SJCRH30 (cell line): ENCODE data around the gene NPPC. TPM values are rescaled to one million over a fixed set of nuclear protein-coding genes. Genes with fewer than 3 reads are reported as not detected.
A peak's percentile ranks its signal among the peaks of the same experiment; 100 is the strongest.

Experiments
- DNase-seq, 2 experiments: peaks; one replicate each; pipeline ENCODE4 v3.0.0-alpha.2; 2015 to 2020
- H3K27ac ChIP-seq: fragments of 250-450 bp; sonication (Bioruptor Pico); 2 replicates; pipeline ENCODE4 v1.5.1; 2020; ENCODE audit warnings: mild to moderate bottlenecking, moderate library complexity
- H3K27me3 ChIP-seq: fragments of 250-450 bp; sonication (Bioruptor Pico); 2 replicates; pipeline ENCODE4 v1.5.1; 2020; ENCODE audit warnings: mild to moderate bottlenecking, moderate library complexity
- H3K36me3 ChIP-seq: fragments of 250-450 bp; sonication (Bioruptor Pico); 2 replicates; pipeline ENCODE4 v1.5.1; 2020; ENCODE audit warnings: mild to moderate bottlenecking, moderate library complexity
- H3K4me1 ChIP-seq: fragments of 250-450 bp; sonication (Bioruptor Pico); 2 replicates; pipeline ENCODE4 v1.5.1; 2020; ENCODE audit warnings: mild to moderate bottlenecking, moderate library complexity
- H3K4me3 ChIP-seq: fragments of 250-450 bp; sonication (Bioruptor Pico); 2 replicates; pipeline ENCODE4 v1.5.1; 2020; ENCODE audit warnings: mild to moderate bottlenecking, moderate library complexity
- H3K9me3 ChIP-seq: fragments of 250-450 bp; sonication (Bioruptor Pico); replicated peaks from 2 replicates; pipeline ENCODE4 v1.5.1; 2020; ENCODE audit warnings: mild to moderate bottlenecking, moderate library complexity
- total RNA-seq: library from RNA; depleted of rRNA; stranded (reverse); fragments of >200 nt; shearing (Covaris generic); gene quantifications from 2 replicates; pipeline ENCODE4 v1.2.3, GENCODE V29; 2014

NPPC gene
- total RNA-seq, 1 experiment from 2014 or later, result 6.7 TPM

DNA sequence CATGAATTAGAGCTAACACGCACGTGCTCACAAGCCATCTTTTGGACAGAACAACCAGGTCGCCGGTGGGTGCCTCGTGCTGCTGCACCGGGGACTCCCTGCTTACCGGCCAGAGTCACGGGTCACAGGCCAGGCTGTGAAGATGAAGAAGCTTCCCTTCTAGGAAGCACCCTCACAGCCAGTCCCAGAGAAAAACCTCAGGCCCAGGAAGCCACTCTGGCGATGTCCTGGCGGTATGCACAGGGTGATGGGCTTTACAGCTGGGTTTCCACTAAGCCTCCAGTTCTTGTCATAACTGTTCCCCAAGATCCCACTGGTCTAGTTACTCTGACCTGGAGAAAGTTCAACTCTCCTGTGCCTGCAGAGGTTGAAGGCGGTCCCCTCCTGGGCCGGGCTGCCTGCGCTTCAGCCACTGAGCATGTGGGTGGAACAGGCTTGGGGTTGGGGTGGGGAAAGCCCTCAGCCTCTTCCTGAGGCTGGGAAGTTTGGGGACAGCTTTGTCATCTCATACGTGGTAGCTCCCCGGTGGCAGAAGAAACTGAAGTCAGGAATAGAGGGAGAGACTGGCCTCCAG, 20.1 kb upstream of the NPPC start:
- Histone ChIP-seq H3K36me3 (no peaks in the 10 kb centered on the region), H3K4me3 (no peak overlapping the region), H3K4me1 (no peaks in the 10 kb centered on the region), H3K27me3 (no peaks in the 10 kb centered on the region), H3K27ac (no peak overlapping the region), H3K9me3 (no peaks in the 10 kb centered on the region)
- DNase-seq, result no peak

DNA sequence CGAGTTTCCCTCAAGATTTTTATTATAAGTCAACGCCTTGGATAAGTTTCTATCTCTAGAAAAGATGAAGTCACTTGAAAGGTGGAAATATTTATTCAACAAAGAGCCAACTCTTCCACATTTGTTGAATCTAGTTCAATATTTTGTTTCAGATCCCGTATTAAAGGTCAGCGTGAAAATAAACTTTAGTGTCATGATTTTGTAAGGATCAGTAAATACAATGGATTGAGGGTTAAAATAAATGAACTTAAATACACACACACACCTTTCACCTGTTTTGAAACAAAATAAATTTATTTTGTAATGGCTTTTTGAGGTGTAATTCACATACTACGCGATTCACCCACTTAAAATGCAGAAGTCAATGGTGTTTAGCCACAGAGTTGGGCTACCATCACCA, 16.0 kb upstream of the NPPC start:
- Histone ChIP-seq H3K36me3 (no peaks in the 10 kb centered on the region), H3K9me3 (no peaks in the 10 kb centered on the region), H3K4me1 (no peaks in the 10 kb centered on the region), H3K27me3 (no peaks in the 10 kb centered on the region), H3K27ac (no peak overlapping the region), H3K4me3 (no peak overlapping the region)
- no peak for DNase-seq

DNA sequence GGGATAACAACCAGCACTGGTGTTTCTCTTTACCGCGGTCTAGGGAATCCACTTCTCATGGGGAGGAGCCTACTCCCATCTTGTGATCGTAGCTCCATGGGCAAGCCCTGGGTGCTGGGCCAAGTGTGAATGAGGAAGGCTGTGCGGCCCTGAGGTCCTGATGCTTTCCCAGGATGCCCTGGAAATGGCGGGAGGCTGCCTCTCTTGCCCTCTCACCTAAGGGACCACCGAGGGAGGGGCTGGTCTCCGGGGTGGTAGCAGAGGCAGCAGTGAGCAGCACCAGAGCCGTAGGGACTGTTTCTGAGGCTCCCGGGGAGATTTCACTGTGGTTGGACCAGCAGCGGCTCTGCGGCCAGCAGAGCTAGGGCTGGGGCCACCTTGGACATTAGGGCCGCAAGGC, 15.5 kb upstream of the NPPC start:
- no peaks in the 10 kb centered on the region for H3K27me3 ChIP-seq
- H3K4me3 ChIP-seq, result no peak overlapping the region
- no peaks in the 10 kb centered on the region; the same call in 1 of the 2 replicates for H3K4me1 ChIP-seq
- H3K9me3 ChIP-seq, result no peaks in the 10 kb centered on the region
- H3K36me3 ChIP-seq, result no peaks in the 10 kb centered on the region
- H3K27ac ChIP-seq, result no peak overlapping the region
- no peak for DNase-seq

DNA sequence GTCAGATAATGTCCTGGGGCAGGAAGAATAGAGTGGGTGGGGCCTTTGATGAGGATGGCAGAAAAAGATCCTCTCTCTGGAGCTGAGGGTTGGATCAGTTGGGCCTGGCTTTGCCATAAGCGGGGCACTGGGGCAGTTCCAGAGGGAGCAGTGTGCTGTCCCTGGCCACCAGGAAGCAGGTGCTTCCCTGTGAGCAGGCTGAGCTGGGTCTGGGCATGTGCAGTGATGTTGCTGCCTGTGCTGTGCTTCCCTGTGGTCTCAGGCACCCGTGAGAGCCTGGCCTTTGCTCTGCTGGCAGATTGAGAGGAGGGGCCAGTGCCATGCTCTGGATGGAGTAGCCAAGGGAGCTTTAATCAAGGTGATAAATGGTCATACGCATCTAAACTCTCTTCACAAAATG, 14.6 kb upstream of the NPPC start:
- H3K4me3 ChIP-seq, result no peak overlapping the region
- DNase-seq, result no peak
- H3K4me1 ChIP-seq, result peaks cover 4% of the 10 kb centered on the region; the same call in 1 of the 2 replicates
- H3K9me3 ChIP-seq, result no peaks in the 10 kb centered on the region
- no peaks in the 10 kb centered on the region for H3K36me3 ChIP-seq
- H3K27ac ChIP-seq, result no peak overlapping the region
- no peaks in the 10 kb centered on the region for H3K27me3 ChIP-seq

DNA sequence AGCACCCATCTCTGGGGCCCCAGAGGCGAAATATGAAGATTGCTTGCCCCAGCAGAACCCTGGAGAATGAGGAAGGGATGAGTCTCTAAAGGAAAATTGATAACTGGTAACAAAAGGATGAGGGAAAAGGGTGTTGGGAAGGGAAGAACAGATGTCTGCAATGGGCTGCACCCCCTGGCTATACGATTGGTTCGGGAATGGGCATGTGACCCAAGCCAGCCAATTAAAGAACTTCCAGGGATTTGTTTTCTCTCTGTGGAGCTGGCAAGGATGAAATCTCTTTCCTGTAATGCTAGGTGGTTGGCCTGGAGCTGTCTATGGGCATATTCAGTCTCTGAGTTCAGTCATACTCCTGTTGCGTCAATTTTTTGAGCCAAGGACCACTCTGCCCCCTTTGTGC, 12.8 kb upstream of the NPPC start:
- Histone ChIP-seq H3K9me3 (no peaks in the 10 kb centered on the region), H3K36me3 (no peaks in the 10 kb centered on the region), H3K4me1 (peaks cover 19% of the 10 kb centered on the region), H3K27ac (no peak overlapping the region), H3K27me3 (no peaks in the 10 kb centered on the region), H3K4me3 (no peak overlapping the region)
- no peak for DNase-seq

DNA sequence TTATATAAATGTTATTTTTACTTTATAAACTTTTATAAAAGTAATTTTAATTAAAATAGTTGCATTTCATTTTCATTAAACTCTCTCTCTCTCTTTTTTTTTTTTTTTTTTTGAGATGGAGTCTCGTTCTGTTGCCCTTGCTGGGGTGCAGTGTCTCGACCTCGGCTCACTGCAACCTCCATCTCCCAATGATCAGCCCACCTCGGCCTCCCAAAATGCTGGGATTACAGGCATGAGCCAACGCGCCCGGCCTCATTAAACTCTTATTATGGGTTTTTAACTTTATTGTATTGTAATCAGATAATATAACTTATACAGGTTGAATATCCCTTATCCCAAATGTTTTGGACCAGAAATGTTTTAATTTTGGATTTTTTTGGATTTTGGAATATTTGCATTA, 10.9 kb upstream of the NPPC start:
- H3K4me3 ChIP-seq, result no peak overlapping the region
- H3K4me1 ChIP-seq, result peaks cover 33% of the 10 kb centered on the region

DNA sequence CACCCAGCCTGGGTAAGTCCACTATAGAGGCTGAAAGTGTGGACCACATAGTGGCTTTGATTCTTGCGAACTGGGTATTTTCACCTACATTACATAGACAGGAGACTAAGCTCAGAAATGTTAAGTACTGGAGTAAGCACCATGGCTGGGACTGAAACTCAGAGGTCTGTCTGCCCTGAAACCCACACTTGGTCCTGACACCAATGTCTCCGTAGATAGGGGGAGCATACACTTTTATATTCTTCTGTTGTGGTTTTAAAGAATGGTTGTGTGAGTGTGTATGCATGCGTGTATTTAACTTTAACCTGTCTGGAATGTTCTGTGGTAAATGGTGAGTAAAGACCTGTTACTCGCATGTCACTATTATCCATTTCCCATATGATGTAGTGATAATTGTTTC, 10.3 kb upstream of the NPPC start:
- no peak for DNase-seq
- Histone ChIP-seq H3K27ac (no peak overlapping the region), H3K9me3 (no peaks in the 10 kb centered on the region), H3K36me3 (no peaks in the 10 kb centered on the region), H3K4me3 (no peak overlapping the region), H3K4me1 (peaks cover 33% of the 10 kb centered on the region), H3K27me3 (no peaks in the 10 kb centered on the region)

More for the DNA sequence above, 10.9 kb upstream of the NPPC start:
- H3K27me3 ChIP-seq, result no peaks in the 10 kb centered on the region
- DNase-seq, result no peak
- no peak overlapping the region for H3K27ac ChIP-seq
- no peaks in the 10 kb centered on the region for H3K9me3 ChIP-seq
- no peaks in the 10 kb centered on the region for H3K36me3 ChIP-seq

DNA sequence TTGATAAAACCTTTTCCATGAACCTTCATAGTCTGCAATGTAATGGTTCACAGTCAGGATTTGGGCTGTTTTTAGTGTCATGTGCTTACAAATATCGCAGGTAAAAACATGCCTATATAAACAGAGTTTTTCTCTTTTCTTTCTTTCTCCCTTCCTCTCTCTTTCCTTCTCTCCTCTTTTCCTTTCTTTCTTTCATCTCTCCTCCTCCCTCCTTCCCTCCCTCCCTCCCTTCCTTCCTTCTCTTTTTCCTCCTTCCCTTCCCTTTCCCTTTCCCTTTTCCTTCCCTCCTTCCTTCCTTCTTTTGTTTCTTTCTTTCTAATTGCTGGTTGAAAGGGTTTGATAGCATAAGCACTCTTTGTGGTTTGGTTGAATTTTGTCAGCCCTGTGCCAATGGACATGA, 9.6 kb upstream of the NPPC start:
- Histone ChIP-seq H3K9me3 (no peaks in the 10 kb centered on the region), H3K27me3 (no peaks in the 10 kb centered on the region)

DNA sequence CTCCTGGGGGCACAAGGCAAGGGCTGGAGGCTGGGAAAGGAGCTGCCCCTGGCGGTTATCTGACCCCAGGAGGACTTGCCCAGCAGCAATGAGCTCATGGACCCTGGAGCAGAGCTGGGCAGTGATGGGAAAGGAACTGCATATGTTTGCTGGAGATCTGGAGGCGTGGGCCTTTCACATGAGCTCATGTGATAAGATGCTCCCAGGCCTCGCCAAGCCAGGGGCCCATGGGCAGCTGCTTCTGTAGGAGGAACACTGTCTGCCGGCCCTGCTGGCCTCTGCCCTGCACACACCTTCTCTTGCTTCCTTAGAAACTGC, 9.0 kb upstream of the NPPC start:
- peak overlapping the region; percentile 90 for H3K27ac ChIP-seq
- peak; percentile 84 to 87 for DNase-seq

More for the DNA sequence above, 9.6 kb upstream of the NPPC start:
- peaks cover 33% of the 10 kb centered on the region for H3K4me1 ChIP-seq
- no peaks in the 10 kb centered on the region for H3K36me3 ChIP-seq
- DNase-seq, result no peak
- no peak overlapping the region; the same call in 1 of the 2 replicates for H3K27ac ChIP-seq
- H3K4me3 ChIP-seq, result no peak overlapping the region

DNA sequence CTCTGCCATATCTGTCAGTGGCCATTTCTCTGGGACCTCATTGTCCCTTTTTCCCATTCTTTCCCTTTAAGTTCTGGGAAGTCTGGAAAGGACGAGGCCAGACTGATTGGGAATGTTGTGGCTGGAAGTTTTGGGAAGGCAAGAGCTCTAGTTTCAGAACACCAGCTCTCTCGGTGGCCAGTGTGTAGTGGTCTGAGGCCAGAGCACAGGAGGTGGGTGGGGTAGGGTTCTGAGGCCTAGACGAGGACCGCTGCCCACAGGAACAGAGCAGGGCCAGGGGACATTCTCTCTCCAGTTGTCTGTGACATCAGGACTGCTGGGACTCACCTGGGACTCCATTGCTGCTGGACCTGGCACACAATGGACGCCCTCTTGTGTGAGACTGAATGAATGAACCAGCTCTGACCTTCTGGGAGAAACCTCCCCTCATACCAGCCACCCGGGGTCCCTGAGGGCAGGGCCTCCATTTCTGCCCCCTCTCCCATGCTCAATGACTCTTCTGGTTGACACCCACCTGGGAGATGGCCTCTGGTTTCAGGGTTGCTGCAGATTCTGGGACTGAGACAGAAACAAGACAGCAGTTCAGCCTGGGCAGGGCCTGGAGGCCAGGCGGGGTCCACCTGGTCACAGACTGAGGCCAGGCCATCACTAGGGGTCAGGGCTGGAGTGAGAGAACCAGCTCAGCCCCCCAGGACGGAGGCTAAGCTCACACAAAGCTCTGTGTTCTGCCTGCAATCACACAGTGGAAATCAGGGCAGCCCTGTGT, 8.4 kb upstream of the NPPC start:
- no peaks in the 10 kb centered on the region for H3K9me3 ChIP-seq
- H3K36me3 ChIP-seq, result no peaks in the 10 kb centered on the region
- peak overlapping the region; percentile 90 for H3K27ac ChIP-seq
- DNase-seq, result no peak
- H3K4me3 ChIP-seq, result peak overlapping the region; percentile 8; the same call in 1 of the 2 replicates
- H3K27me3 ChIP-seq, result no peaks in the 10 kb centered on the region
- H3K4me1 ChIP-seq, result peaks cover 40% of the 10 kb centered on the region

More for the DNA sequence above, 9.0 kb upstream of the NPPC start:
- Histone ChIP-seq H3K27me3 (no peaks in the 10 kb centered on the region), H3K36me3 (no peaks in the 10 kb centered on the region), H3K4me1 (peaks cover 40% of the 10 kb centered on the region), H3K4me3 (no peak overlapping the region), H3K9me3 (no peaks in the 10 kb centered on the region)

DNA sequence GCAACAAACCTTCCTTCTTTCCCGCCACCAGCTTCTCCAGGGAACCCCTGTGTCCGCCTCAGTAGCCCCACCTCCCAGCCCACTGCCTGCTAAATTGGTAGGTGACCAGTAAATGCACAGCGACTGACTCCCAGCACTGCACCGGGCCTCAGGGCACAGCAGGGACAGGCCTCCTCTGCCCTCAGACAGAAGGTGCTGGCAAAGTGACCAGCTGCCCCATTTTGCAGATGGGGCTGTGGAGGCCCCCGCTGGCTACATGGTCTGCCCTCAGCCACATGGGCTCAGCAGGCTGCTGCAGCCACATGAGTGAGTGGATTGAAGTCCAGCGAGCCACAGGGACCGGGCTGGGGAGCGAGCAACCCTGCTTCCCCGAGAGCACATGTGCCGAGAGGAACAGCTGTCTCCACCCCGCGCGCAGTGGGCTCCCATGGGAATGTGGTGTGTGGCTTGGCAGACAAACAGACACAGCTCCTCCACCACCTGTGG, 7.8 kb upstream of the NPPC start:
- no peaks in the 10 kb centered on the region for H3K27me3 ChIP-seq
- H3K27ac ChIP-seq, result peak overlapping the region; percentile 90
- H3K4me3 ChIP-seq, result no peak overlapping the region
- no peaks in the 10 kb centered on the region for H3K9me3 ChIP-seq
- peak; percentile 100 for DNase-seq
- no peaks in the 10 kb centered on the region for H3K36me3 ChIP-seq
- H3K4me1 ChIP-seq, result peaks cover 40% of the 10 kb centered on the region

DNA sequence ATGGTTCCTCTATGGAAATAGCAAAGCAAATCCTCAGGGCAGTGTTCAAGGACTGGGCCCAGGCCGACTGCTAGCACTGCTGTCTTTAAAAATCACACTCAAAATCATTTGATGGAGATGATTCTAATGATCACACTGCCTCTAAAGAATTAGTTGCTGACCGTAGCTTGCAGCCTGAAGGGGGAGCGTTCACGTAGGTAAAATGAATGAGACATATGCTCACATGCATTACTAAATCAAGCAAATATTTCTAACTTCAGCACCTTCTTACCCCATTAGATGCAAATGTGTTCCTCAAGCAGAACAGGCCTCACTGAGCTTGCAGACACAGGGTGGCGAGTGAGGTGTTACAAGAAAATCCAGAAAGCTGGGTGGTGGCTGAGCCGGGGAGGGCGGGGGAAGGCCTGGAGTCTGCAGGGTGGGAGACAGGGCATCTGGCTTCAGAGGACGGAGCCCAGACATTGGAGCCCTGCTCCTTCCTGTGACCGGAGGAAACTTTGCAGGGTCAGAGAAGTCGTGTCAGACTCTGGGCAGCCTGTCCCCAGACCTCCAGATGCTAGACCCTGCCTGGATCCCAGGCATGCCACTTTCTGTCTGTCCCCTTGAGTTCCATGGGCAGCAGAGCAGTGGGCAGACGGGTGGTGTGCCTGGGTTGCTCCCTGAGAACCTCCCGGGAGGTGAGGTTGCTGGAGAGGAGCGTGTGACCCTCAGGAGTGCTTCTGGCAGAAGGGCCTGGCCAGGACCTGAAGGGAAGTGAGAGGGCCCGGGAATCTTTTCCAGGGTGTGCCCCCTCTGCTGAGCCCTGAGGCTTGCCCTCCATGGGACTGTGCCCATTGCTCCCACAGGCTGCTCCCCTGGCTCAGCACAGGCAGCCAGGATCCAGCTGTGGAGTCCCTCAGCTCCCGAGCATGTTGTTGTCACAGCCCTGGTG, 7.1 kb upstream of the NPPC start:
- Histone ChIP-seq H3K27me3 (no peaks in the 10 kb centered on the region), H3K9me3 (no peaks in the 10 kb centered on the region), H3K36me3 (no peaks in the 10 kb centered on the region), H3K27ac (peak overlapping the region; percentile 90), H3K4me3 (no peak overlapping the region), H3K4me1 (peaks cover 45% of the 10 kb centered on the region)
- peak in 1 of 2 experiments; percentile 18 for DNase-seq

DNA sequence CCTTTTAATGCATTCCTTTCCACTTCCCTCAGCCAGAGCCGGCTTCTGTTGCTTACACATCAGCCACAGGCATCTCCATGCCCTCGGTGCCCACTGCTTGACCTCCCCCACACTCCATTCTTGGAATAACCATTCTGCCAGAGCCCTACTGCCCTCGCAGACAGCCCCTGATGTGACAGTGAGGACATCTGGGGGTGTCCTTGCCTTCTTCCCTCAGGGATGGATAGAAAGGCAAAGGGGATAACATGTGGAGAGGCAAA, 6.4 kb upstream of the NPPC start:
- H3K27me3 ChIP-seq, result no peaks in the 10 kb centered on the region
- H3K9me3 ChIP-seq, result no peaks in the 10 kb centered on the region
- H3K27ac ChIP-seq, result no peak overlapping the region
- H3K4me3 ChIP-seq, result no peak overlapping the region
- peaks cover 45% of the 10 kb centered on the region for H3K4me1 ChIP-seq
- DNase-seq, result peak in 1 of 2 experiments; percentile 35
- no peaks in the 10 kb centered on the region for H3K36me3 ChIP-seq

DNA sequence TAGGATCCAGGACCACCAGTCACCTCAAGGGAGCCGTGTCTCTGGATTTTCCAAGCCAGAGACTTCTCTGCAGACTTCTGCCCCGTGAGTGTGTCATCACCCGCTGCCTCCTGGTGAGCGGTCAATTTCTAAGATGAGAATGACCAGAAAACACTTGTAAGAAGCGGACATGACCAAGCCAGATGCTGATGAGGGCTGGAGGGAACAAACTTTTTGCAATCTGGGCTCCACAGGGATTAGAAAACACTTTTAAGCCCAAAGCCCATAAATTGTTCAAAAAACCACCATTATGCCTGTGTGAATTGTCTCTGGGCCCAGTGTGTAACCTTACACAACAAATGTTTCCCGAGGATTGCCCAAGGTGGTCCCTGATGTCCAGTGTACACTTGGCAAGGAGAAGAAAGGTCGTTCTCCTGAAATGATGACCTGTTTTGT, 5.3 kb upstream of the NPPC start:
- H3K27ac ChIP-seq, result no peak overlapping the region
- DNase-seq, result no peak
- no peaks in the 10 kb centered on the region for H3K9me3 ChIP-seq
- peaks cover 45% of the 10 kb centered on the region for H3K4me1 ChIP-seq
- H3K4me3 ChIP-seq, result no peak overlapping the region
- H3K36me3 ChIP-seq, result no peaks in the 10 kb centered on the region
- no peaks in the 10 kb centered on the region for H3K27me3 ChIP-seq
